Measurements from ENCODE around the gene CYGB.

CYGB gene

GRCh38 chr17:76549215-76549518 is 11.7 kb upstream of the CYGB start:
- DNase-seq = no peak

DNA sequence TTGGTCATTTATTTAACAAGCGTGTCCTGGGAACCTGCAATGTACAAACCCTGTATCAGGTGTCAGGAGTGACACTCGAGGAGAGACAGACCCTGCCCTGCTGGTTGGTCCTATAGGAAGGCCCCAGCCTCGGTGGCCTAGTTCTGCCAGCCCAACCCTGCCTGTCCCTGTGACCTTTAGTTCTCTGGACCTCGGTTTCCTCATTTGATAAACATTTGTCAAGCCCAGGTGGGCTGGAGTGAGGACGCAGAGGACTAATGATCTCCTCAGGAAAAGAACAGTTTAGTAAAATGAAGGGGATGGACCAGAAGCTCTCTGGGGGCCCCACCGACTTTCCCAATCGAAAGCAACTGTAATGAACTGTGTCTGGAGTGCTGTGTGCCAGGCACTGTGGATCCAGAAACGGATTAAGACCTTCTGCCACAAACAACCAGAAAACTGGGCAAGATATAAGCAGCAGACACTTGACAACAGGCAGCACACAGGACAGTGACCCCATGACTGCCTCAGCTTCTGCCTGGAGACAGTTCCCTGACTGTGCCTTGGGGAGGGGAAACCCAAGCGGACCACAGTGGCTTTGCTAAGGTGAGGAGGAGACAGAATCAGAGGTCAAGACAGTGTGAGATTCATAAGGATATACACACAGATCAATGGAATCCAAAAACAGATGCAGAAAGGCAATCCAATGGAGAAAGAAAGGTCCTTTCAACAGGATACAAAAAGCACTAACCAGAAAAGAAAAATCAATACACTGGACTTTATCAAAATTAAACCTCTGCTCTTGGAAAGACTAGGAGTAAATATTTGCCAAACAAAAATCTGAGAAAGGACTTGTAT is 11.1 kb upstream of the CYGB start:
- no peak for DNase-seq

- no peak for DNase-seq
Observed at GRCh38 chr17:76547642-76548202, 10.2 kb upstream of the CYGB start.

DNA sequence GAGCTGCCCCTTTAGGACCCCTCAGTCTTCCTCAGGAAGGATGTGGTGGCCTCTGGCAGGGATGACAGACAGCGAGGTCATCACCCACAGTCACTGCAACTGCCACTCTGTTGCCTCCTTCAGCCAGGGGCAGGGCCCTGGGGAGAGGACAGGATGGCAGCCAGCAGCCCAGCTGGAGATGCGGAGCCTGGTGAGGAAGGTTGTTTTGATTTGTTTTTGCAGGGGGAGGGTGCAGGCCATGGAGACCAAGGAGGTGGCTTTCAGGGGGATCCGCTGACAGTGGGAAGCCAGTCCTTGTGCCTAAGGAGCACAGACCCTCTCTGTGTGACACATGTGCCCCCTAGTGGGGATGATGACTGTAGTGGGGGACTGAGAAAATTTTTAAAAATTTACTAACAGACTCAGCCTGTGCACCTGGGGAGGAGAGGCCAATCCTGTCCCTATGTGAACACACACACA is 9.7 kb upstream of the CYGB start:
- peak; percentile 55 for DNase-seq

DNA sequence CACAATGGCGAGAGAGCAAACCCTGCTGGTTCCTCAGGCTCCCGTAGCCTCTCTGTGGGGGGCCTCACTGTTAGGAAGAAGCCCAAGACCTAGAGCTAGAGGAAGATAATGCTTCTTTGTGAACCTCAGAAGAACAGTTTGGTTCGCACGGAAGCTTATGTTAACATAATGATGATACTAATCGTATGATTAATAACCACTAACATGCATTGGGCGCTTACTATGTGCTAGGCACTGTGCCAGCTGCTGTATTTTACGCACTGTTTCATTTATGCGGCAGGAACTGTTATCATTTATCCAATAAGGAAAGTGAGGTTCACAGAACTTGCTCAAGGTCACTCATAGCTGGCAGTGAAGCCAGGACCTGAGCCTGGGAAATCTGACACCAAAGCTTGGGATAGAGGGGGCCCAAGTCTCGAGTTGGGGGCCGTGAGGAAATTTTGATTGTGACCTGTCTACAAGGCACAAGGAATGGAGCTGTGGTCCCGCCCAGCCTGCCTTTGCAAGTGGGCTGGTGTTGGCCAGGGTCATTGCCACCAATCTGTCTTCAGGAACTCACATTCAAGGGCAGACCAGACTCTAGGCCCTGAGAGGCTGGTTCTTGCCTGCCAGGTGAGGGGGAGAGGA is 9.2 kb upstream of the CYGB start:
- DNase-seq = no peak

GRCh38 chr17:76545918-76546555 is 8.5 kb upstream of the CYGB start:
- DNase-seq = no peak

GRCh38 chr17:76544546-76545365 is 7.2 kb upstream of the CYGB start:
- DNase-seq = no peak

- DNase-seq = no peak
Observed at GRCh38 chr17:76543826-76544545, 6.5 kb upstream of the CYGB start.

DNA sequence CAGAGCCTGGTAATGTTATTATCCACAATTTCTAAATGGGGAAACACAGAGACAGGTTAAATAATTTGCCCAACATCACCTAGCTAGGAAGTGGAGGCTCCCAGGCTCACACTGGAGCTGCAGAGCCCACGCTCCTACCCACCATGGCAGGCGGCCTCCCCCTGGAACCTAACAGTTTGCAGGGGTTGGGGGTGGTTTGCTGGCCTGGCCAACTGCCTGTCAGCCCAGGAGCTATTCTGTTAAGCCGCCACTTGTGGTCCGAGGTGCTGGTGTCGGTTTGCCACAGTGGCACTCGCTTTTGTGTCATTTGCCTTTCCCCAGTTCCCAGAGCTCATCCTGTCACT is 5.9 kb upstream of the CYGB start:
- DNase-seq = no peak

DNA sequence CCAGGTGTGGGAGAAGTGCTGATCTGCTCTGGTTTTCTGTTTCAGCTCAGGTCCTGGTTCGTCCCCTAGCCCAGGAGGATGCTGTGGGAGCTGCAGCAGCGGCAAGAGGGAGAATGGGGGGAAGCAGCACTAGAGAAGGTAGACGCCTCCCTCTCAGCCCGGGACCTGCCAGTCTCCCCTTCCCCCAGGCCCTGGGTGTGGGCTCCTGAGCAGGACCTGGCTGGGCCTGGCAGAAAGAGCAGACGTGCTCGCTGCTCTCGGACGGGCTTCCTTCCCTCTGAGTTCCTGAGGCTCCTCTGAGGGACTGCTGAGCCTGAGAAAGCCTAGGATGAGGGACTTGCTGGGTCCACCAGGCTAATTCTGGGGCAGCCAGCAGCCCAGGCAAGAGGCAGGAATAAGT is 5.5 kb upstream of the CYGB start:
- DNase-seq = no peak

GRCh38 chr17:76542566-76542971 is 5.1 kb upstream of the CYGB start:
- no peak for DNase-seq

GRCh38 chr17:76541739-76542454 is 4.4 kb upstream of the CYGB start:
- no peak for DNase-seq

GRCh38 chr17:76540381-76541300 is 3.1 kb upstream of the CYGB start:
- no peak for DNase-seq

DNA sequence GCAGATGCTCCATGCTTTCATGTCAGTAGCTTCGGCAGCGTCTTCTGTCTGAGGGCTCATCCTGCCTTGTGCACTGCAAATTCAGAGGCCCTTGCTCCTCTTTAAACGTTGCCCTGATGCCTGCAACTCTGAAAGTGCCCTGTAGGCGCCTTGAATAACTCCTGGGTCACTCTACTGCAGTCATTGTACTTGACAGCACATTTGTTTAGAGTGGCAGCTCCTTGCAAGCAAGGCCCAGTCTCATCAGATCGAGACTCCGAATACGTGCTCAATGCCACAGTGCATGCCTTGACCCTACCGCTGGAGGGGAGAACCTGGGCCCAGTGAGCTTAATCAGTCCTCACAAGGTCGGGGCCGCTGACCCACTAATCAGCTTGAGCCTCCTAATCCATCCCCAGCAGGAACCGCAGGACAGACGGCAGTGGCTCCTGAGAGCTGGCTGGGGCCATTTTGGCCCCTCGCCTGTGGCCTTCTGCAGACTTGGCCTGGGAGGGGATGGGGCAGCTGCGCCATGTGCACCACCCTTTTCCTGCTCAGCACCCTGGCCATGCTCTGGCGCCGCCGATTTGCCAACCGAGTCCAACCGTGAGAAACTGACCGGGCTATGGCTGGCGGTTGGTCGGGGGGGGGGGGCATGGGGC is 2.2 kb upstream of the CYGB start, which contains the start of gene PRCD:
Gene PRCD, plus strand, starts transcription at position 414 of the 641 bp plus-strand sequence. Its CDS starts 98 bp downstream, at position 512.
- DNase-seq = no peak

DNA sequence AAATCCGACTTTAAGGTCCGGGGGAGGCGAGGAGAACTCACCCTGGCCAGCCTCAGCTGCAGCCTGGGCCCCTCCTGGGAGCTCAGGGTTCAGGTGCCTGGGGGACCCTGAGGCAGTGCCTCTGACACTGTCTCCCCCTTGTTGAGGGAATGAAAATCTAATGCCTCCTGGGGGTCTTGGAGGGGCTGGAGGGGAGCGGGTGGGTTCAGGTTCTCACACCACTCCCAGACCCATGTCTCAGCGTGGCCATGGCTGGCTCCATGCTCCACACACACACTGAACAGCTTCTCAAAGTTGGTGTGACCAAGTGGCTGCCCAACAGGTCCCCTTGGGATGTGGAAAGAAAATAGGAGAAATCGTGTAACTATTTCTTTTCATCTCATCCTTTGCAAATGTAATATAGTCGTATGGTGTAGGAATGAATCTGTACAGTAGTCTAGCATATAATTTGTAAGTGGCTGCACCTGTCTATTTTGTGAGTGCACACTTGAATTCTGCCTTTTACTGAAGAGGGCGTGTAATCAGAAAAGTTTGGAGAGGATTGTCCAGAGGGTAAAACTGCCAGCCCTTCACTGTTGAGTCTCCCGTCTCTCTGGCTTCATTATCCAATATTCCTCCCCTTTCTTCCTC is 1.5 kb upstream of the CYGB start:
- no peak for DNase-seq

DNA sequence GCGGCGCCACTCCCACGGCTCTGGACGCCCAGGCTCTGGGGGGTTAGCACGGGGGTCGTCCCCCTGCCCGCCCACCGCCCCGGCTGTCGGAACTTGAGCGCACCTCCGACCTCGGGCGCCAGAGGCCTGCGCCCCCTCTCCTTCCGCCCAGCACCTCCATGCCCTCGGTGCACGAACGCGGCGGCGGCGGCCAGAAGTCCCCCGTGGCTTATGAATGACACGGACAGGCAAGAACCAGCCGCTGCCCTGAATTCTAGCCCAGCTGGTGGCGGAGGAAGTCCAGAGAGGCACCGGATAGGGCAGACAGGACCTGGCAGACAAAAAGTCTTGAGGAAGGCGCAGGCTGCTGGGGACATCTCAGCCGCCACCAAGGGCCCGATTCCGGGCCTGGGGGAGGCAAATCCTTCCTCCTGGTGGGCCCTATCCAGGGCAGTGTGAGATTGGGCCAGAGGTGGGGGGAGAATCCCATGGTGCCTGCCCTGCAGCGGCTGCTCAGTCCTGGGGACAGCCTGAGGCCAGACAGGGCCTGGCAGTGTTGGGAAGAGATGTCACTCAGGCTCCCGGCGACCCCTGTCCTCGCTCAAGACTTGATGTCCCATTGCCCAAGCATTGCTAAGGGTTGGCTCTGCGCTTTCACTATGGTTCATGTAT is 897 bp upstream of the CYGB start:
- DNase-seq = no peak

- DNase-seq = no peak
Observed at GRCh38 chr17:76537288-76537577, 276 bp downstream of the CYGB start.

GRCh38 chr17:76536511-76537287 is 810 bp downstream of the CYGB start:
- DNase-seq = no peak
